GM18498 (cell line): Measurements from ENCODE around the gene C19orf53.

Source experiments
- ATAC-seq: cut with Tn5 transposase; IDR thresholded peaks from one replicate; pipeline ENCODE4 v1.9.1; 2021; ENCODE audit warnings: mild to moderate bottlenecking, moderate library complexity; ENCODE audit not compliant: unreplicated experiment

Gene C19orf53

GRCh38 chr19:13825489-13826441, 51.5 kb downstream of the C19orf53 start:
- no peak for ATAC-seq

- no peak for ATAC-seq
These were observed 52.5 kb downstream of the C19orf53 start for GRCh38 chr19:13826652-13827235.

DNA sequence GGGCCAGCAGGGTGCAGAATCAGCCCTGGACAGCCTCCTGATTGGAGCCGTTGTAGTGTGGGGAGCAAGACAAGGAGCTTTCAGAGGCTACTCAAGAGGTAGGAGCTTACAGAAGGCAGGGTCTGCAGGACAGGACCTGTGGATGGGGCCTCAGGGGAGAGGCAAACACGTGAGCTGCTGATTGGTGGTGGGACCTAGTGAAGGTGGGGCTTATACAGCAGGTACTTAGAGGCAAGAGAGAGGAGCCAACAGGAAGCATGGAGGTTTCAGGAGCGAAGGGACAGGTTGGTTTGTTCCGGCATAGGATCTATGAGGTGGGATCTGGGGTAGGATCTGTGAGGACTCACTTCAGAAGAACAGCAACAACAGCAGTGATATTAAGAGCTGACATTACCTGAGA, 53.4 kb downstream of the C19orf53 start:
- ATAC-seq = no peak
